Stomach (tissue), 4 donors: ENCODE data around the gene HTD2.

Experiments
- CTCF ChIP-seq, 7 experiments: fragments of 450-650 bp in 4 of 7; fragments of 200-600 bp in 3 of 7; sonication (generic) in 3 of 7; IDR thresholded peaks; one replicate each; pipeline ENCODE4 v1.5.1; 2016 to 2019; ENCODE audit warnings: antibody characterized with exemption in 7 of 7, control low read depth in 2 of 7, mild to moderate bottlenecking in 1 of 7
- EP300 ChIP-seq: sonication (generic); formaldehyde crosslinking; IDR thresholded peaks from one replicate; pipeline ENCODE4 v1.6.1; 2017; ENCODE audit warnings: antibody characterized with exemption

- TF ChIP-seq CTCF (IDR thresholded peaks at IDR 0.05), result no peak
- TF ChIP-seq EP300, result no peak
These were observed 48.9 kb downstream of the HTD2 start for GRCh38 chr3:58355179-58355578.
